NCI-H524 treated with DMSO at 0.1 percent for 48 hours (cell line): Measurements from ENCODE around the gene KLF9.

ENCODE experiments used
- DNase-seq: peaks from one replicate; lab custom pipeline; 2025; lab: John Stamatoyannopoulos, UW

Gene KLF9

DNA sequence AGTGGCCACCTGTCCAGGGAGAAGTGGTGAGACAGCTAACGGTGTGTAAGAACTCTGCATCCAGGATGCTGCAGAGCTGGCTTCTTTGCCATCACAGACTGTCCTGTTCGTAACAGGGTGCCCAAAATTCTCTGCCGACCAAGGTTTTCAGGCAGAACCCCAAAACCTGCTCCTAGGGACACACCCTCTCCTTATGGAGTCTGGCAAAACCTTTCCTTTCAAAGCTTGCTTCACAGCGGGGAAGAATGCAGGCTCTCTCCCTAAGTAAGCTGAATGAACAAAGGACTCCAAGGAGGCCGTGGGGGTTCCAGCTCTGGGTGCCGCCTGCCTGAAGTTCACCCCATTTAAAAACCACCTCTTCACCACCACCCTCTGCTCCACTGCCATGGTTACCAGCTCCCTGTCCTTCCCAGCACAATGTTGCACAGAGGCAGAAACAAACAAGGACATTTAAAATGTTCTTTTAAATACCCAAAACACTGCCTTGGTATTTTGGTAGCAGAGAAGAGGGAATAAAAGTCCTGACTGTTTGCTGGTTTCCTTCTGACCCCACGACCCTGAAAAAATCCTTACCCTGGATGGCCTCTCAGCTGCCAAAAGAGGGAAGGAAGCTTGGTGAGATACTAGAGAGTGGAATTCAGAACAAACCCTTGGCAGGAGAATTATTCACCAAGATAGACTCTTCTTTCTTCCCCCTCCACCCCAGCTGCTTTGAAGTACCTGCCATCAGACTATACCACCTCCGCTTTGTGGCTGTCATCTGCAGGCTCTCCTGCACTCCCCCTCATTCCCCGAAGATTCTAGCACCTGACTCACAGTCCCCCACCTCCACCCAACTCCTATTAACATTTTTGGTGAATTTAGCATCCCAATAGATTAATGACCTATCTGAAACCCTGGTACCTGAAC lies 7.1 kb upstream of the KLF9 start:
- no peak for DNase-seq

DNA sequence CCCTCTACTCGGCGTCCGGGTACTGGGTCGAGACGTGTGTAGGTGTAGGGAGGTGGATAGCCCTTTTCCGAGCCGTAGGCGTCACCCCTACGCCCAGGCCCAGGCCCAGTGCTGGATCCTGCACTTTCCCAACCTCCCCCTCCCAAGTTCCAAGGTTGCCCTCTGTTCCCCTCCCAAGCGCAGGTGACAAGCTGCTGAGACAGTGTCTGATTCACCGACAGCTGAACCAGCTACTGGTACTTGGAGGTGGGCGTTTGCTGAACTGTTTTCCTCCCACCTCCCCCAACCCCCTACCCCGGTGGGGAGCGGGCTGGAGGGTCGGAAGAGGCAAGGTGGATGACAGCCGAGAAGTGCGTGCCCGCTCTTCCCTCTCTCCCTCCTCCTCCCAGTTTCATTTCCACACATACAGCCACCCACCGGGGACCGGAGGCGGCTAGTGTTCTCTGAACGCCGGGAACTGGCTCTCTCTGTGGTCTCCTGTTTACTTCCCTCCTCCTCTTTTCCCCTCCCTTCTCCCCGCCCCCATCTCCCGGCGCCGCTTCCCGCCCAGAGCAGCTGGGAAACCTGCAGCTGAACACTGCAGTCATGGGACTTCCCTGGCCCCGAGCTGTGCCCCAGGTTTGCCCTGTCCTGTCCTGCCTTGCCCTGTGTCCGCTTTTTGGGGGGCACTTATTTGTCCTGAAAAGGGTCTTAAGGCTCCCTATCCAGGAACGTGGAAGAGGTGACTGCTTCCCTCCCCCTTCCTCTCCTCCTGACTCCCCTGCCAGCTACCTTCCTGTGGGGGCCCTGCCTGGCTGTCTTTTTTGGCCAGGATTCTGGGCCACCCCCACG lies 6.2 kb upstream of the KLF9 start:
- DNase-seq, result no peak

DNA sequence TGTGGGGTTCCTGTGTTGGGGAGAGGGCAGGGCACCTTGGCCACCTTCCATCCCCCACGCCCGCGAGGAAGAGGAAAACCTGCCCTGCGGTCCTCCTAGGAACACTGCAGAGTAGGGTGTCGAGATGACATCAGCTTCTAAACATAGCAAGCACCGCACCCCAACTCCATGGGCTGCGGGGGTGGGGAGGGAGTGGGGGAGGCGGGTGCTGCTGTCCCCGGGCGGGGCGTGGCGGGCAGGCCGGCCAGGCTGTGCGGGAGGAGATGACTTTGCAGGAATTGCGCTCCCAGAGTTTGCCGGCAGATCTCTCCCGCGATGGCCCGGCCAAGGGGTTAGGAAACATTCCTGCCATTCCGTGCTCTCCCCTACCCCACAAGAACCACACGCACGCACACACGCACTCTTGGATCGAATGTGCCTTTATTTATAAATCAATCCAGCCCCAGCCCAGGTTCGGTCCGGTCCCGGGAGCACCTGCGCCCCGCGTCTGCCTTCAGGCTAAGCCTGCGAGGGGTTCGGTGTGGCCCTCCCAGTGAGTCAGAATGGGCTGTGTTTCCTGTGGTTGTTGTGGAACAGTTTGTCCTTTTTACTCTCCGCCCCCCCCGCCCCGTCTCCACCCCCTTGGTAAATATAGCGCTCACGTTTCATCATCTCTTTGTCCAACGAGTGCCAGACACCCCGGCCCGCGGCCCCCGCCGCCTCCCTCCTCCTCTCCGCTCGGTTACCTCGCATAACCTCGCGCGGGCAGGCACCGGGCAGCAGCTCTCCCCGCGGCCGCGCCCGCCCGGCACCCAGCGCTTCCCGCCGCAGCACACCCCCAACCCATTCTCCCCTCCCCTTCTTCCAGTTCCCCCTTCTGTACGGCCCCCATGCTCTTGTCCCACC lies 5.3 kb upstream of the KLF9 start:
- DNase-seq, result peak; percentile 32

- DNase-seq, result peak; percentile 67
Observed at GRCh38 chr9:70418822-70419555, 4.5 kb upstream of the KLF9 start.

GRCh38 chr9:70415476-70415875 lies 1.0 kb upstream of the KLF9 start:
- no peak for DNase-seq

DNA sequence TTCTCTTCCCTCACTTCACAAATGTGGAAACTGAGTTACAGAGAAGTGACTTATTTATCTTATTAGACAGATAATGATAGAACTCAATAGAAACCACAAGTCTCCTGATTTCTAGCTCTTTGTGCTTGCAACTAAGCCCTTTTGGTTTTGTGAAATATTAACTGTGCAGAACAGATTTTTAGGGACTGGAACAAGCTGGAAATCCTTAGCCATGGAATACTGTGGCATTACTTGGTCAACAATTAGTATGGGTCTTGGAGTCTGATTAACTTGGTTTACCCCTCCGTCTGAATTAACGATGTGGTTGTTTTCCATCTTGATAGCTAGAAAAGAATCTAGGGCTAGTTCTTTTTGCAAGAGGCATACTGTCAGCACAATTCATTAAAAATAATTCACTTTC lies 584 bp upstream of the KLF9 start:
- DNase-seq, result no peak

DNA sequence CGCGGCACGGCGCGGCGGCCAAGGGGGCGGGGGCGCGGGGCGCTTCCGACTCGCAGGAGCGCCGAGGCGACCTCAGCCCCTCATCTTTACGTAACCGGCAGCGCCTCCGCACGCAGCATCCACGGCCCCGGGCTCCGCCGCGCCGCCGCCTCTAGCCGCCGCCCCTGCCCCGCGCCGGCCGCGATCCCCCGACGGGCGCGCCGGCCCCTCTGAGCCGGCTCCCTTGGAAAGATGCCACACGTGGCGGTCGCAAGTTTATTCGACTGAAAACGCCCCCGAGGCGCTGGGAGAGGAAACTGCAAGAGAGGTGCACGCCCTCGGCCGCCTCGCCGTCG lies 1.0 kb downstream of the KLF9 start:
- no peak for DNase-seq

DNA sequence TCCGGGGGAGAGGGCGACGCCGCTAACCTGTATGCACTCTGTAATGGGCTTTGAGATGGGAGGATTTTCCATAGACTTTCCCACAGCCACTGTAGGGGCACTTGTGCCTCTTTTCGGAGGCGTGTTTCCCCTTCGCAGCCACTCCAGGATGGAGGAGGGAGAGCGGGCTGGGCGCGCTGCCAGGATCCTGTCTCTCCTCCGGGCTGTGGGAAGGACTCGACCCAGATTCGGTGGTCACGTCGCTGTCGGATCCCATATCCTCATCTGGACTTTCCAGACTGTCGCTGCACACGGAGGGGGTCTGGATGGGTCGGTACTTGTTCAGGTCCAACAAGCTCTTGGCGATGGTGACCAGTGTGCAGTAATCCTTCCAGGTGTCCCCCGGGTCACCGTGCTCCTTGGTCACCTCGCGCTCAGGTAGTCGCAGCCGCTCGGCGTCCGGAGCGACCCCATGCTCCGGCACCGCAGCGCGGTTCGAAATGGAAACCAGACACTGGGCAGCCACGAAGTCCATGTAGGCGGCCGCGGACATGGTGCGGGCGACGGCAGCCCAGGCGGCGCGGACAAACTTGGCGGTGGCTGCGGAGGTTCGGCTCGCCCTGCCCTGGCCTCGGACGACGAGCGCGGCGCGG lies 1.5 kb downstream of the KLF9 start:
- no peak for DNase-seq

DNA sequence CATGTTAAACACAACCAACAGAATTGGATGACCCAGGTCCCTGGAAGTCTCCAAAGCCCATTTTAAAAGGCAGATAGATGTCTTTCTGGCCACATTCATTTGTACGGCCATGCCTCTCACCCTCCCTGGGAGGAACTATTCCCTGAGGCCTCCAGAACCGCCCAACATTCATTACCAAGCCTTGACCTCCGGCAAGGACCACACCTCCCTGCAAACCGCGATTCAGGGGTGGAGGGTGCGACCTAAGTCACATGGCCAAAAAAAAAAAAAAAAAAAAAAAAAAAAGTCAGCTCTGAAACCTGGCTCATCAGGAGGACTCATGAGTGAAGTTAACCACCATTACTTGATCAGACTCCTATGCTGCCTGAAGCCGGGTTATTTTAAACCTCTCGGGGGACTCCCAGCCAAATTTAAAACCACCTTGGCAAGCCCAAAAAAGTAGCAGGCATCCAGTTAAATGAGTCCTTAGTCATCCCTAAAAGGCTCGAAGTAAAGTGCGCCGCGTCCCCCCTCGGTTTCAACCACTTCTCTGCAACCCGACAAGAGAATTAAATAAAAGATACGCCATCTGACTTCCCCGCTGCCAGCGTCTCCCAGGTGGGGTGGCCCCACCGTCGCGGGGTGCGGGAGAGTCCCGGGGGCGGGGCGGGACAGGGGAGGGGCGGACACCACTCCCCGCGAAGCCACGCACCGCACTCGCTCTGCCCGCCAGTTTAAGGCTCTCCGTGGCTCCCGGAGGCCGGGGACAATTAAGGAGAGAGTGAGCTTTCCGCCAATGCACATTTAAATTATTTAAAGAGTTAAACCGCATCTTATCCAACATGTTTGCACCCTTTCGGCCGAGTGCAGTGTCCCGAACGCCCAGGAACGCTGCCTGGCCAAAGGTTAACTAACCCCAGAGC lies 2.3 kb downstream of the KLF9 start:
- DNase-seq, result no peak

GRCh38 chr9:70411121-70411929 lies 3.1 kb downstream of the KLF9 start:
- DNase-seq, result no peak

- no peak for DNase-seq
Observed at GRCh38 chr9:70410368-70410767, 4.1 kb downstream of the KLF9 start.

- DNase-seq, result no peak
Observed at GRCh38 chr9:70409800-70410199, 4.7 kb downstream of the KLF9 start.

DNA sequence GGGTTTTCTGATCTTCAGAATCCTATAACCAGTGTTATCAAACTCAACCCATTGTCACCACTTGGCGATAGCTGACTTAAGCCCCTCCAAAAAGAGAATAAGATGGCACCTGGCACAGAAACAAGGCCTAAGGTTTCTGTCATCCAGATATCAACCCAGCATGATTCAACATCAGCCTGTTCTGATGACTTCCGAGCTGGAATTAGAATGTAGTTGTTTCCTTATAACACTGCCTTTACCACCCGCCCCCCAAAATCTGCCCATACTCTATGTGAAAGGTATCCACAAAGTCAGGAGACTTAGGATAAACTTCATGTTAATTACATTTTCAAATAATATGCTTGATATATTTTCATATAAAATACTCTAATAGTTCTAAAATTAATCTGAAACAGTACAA lies 5.2 kb downstream of the KLF9 start:
- DNase-seq, result no peak

- DNase-seq, result no peak
Observed at GRCh38 chr9:70408393-70409040, 5.9 kb downstream of the KLF9 start.

GRCh38 chr9:70407081-70407503 lies 7.4 kb downstream of the KLF9 start:
- no peak for DNase-seq

- no peak for DNase-seq
Observed at GRCh38 chr9:70406434-70406862, 8.0 kb downstream of the KLF9 start.

DNA sequence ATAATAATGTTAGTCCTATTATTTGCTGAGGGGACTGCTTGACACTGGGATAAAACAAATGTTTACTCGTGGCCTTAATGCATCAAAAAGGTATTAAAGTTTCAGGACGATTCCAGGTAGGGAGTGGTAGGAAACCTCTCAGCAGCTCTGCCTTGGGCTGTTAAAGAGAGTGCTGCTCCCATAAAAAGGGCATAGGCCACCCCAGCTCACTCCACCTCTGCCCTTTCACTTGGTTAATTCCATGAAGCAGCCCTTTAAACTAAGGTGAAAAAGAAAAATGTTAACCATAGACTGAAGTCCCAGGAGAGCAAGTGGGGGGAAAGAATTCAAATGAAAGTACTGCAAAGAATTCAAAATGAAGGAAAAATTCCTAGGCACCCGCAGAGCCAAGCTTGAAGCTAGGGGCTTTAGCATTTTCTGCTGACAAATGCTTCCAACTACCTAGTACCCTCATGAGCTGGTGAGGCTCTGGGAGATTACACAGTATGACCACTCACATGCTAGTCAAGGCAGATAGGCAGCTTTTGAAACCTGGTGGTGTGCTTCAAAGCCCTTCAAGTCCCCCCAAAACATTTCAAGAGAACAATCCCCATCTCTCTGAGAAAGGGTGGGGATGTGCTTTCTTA lies 8.5 kb downstream of the KLF9 start:
- no peak for DNase-seq

DNA sequence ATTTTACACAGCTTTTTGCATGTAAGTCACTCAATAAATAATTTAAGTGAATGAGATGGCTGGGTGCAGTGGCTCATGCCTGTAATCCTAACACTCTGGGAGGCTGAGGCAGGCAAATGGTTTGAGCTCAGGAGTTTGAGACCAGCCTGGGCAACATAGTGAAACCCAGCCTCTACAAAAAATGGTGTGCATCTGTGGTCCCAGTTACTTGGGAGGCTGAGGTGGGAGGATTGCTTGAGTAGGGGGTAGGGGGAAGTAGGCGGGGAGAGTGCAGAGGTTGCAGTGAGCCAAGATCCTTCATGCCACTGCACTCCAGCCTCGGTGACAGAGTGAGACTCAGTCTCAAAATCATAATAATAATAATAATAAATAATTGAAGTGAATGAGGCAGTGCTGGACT lies 10.2 kb downstream of the KLF9 start:
- no peak for DNase-seq
